BLaER1 treated with 17β-estradiol and CSF1 and Interleukin-3, amounts not matched to agents 10 nM and 100 nM (cell line): ENCODE results near the gene MYBPC3.

Experiments used
- H3K27ac ChIP-seq, 11 experiments: shearing (Covaris generic); formaldehyde crosslinking; 2 replicates each; pipeline ENCODE4 v1.8.1; 2022
- H3K27me3 ChIP-seq, 11 experiments: shearing (Covaris generic); formaldehyde crosslinking; 2 replicates each; pipeline ENCODE4 v1.8.1; 2022
- H3K36me3 ChIP-seq, 11 experiments: shearing (Covaris generic); formaldehyde crosslinking; 2 replicates each; pipeline ENCODE4 v1.8.1; 2022
- H3K4me1 ChIP-seq, 10 experiments: shearing (Covaris generic); formaldehyde crosslinking; 2 replicates each; pipeline ENCODE4 v1.8.1; 2022
- H3K4me2 ChIP-seq, 11 experiments: shearing (Covaris generic); formaldehyde crosslinking; 2 replicates each; pipeline ENCODE4 v1.8.1; 2022
- H3K4me3 ChIP-seq, 10 experiments: shearing (Covaris generic); formaldehyde crosslinking; 2 replicates each; pipeline ENCODE4 v1.8.1; 2022
- H3K9ac ChIP-seq, 11 experiments: shearing (Covaris generic); formaldehyde crosslinking; 2 replicates each; pipeline ENCODE4 v1.8.1; 2022
- H3K9me3 ChIP-seq, 11 experiments: shearing (Covaris generic); formaldehyde crosslinking; replicated peaks in 1 of 11; 2 replicates each; pipeline ENCODE4 v1.8.1; 2022
- H4K20me1 ChIP-seq, 11 experiments: shearing (Covaris generic); formaldehyde crosslinking; 2 replicates each; pipeline ENCODE4 v1.8.1; 2022
- Cebpa-rat ChIP-seq, 11 experiments: shearing (Covaris generic); IDR thresholded peaks; 2 replicates each; pipeline ENCODE4 v1.8.1; 2022

Gene MYBPC3

DNA sequence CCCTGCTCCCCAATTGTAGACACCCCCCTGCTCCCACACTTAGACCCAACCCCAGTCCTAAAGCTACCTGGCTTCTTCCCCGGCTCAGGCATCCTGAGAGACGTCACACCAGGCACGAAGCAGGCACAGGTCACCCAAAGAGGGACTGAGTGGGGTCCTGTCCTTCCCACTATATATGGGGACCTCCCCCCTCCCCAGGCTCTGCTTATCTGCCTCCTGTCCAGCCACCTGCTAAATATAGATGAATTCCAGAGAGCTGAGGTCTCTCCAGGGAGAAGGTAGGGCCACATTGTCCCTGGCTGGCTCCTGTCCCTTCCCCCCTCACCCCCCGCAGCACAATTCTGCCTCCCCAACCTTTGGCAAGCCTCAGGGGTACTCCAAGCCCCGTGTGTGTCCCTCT is at the start of gene MYBPC3:
MYBPC3 (minus strand) TSS at position 147 of the 400 bp plus-strand sequence; CDS start at position 92, 55 bp downstream.
- Histone ChIP-seq H4K20me1 (peaks cover 0 to 82% (median 0%) of the 10 kb centered on the region in 11 experiments; a peak in 8 of 22 replicates), H3K4me2 (peak within 1 kb of the TSS in 1 of 11 experiments; percentile 1; a peak in 1 of 22 replicates), H3K4me3 (no peak within 1 kb of the TSS), H3K4me1 (peaks cover 0 to 58% (median 38%) of the 10 kb centered on the region in 10 experiments; a peak in 15 of 20 replicates), H3K27me3 (no peaks in the 10 kb centered on the region), H3K36me3 (peaks cover 21 to 41% (median 37%) of the 10 kb centered on the region in 11 experiments), H3K27ac (peak within 1 kb of the TSS in 10 of 11 experiments; percentile 16 to 68 (median 55); a peak in 19 of 22 replicates), H3K9me3 (no peaks in the 10 kb centered on the region), H3K9ac (peak within 1 kb of the TSS in 8 of 11 experiments; percentile 25 to 62 (median 45); a peak in 10 of 22 replicates)
- no peak for TF ChIP-seq Cebpa-rat (IDR thresholded peaks at IDR 0.05)

DNA sequence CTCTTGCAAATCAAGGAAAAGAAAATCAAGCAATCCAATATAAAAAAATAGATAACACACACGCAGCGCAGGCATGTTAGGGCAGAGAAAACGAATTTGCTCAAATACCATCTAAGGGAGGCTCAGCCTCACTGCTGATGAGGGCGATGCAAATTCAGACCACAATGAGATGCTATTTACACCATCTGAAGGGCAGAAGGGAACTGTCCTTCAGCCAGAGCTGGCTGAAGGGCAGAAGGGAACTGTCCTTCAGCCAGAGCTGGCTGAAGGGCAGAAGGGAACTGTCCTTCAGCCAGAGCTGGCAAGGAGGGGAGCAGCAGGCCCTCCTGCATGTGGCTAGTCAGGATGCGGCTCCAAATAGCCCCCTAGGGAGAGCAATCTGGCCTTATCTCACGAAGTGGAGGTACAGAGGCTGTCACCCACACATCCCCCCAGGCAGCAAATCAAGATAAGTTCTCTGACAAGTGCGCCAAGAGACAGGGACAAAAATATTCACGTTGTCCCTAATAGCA is 48.3 kb upstream of the MYBPC3 start:
- no peak for TF ChIP-seq Cebpa-rat (IDR thresholded peaks at IDR 0.05)
- Histone ChIP-seq H3K36me3 (no peaks in the 10 kb centered on the region), H3K27ac (peak overlapping the region; percentile 70 to 100 (median 100)), H3K4me2 (peak overlapping the region; percentile 87 to 98 (median 95)), H3K4me3 (peak overlapping the region; percentile 10 to 76 (median 46); a peak in 17 of 20 replicates), H3K9ac (peak overlapping the region; percentile 76 to 100 (median 87)), H3K27me3 (no peaks in the 10 kb centered on the region), H3K4me1 (peaks cover 86 to 97% (median 94%) of the 10 kb centered on the region in 10 experiments), H4K20me1 (no peaks in the 10 kb centered on the region), H3K9me3 (no peaks in the 10 kb centered on the region)

DNA sequence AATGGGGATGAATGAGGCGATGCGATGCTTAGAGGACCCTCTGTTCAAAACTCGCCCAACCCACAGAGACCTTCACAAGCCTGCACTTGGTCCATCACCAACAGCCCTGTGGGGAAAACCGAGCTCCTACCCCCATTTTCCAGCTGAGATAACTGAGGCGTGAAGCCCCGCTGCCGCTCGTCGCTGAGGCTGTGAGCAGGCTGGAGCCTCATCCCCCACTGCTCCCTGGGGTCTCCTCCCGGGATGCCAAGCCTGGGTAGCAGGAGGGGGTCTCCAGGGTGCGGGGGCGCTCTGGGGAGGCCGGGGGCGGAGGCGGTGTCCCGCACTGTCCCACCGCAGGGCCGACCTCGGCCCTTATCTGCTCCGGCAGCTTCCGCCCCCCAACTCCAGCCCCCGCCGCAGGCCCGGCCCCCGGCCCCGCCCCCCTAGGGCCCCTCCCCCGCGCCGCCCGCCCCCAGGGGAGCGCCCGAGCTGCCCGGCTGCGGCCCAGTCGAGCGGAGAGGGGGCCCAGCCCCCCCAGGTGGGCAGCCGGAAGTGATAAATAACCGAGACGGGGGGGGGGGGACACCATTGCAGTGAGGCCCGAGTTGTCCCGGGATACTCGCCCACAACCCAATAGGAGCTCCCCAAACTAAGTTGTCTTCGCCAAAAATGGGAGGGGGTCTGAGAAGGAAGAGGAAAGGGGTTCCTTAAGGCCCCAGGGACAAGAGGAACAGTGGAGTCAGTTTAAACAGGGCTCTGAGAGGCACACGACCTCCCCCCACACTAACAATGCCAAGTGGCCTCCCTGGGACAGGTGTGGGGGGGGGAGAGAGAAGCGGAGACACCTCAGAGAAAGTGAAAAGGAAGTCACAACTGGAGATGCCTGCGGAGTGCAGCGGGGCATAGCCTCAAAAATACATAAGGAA is 47.6 kb upstream of the MYBPC3 start:
- Histone ChIP-seq H3K27me3 (no peaks in the 10 kb centered on the region), H3K4me1 (peaks cover 93 to 99% (median 95%) of the 10 kb centered on the region in 10 experiments), H3K4me2 (peak overlapping the region; percentile 87 to 99 (median 96)), H3K9me3 (no peaks in the 10 kb centered on the region), H3K9ac (peak overlapping the region; percentile 79 to 100 (median 87)), H3K4me3 (peak overlapping the region; percentile 45 to 76 (median 58)), H4K20me1 (no peaks in the 10 kb centered on the region), H3K36me3 (no peaks in the 10 kb centered on the region), H3K27ac (peak overlapping the region; percentile 79 to 100 (median 100))
- TF ChIP-seq Cebpa-rat (IDR thresholded peaks at IDR 0.05), result no peak

DNA sequence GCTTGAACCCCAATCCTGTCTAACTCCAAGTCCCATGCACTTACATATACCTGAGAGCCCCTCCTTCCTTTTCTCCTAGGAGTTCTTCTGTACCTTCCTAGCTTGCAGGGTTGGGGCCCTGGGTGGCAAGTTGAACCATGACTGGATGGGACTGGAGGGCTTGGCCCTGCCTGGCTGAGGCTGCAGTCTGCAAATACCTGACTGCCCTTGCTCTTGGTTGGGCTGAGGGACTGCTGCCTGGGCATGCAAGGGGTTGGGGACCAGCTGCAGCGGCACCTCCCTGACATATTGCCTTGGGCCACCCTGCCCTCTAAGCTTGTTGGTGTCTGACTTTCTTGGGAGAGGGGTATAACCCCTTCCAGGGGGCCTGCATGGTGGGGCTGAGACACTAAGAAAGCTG is 46.0 kb upstream of the MYBPC3 start:
- H3K27me3 ChIP-seq, result no peaks in the 10 kb centered on the region
- H3K9ac ChIP-seq, result peak overlapping the region; percentile 79 to 100 (median 87); a peak in 21 of 22 replicates
- TF ChIP-seq Cebpa-rat (IDR thresholded peaks at IDR 0.05), result no peak
- H3K4me1 ChIP-seq, result peaks cover 93 to 99% (median 95%) of the 10 kb centered on the region in 10 experiments
- H3K4me2 ChIP-seq, result peak overlapping the region; percentile 87 to 99 (median 96)
- H3K27ac ChIP-seq, result peak overlapping the region; percentile 79 to 100 (median 100); a peak in 21 of 22 replicates
- H4K20me1 ChIP-seq, result no peaks in the 10 kb centered on the region
- H3K4me3 ChIP-seq, result peak overlapping the region in 5 of 10 experiments; percentile 54 to 76 (median 63); a peak in 5 of 20 replicates
- no peaks in the 10 kb centered on the region for H3K9me3 ChIP-seq
- H3K36me3 ChIP-seq, result no peaks in the 10 kb centered on the region

DNA sequence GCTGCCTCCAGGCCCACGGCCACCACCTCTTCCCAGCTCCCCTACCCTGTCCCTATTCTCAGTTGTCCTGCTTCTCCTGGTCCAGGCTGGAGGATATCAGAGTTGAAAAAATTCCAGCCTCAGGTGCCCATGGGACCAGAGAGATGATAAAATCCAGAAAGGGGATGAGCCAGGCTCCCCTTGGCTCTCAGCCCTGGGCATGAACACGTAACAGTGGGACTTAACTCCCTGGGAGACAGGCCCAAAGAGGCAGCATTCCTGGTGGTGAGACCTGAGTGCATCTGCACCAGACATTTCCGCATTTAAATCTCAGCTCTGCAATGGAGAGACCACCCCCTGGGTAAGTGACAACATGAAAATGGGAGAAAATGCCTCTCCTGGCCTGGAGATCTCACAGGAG is 45.5 kb upstream of the MYBPC3 start:
- Histone ChIP-seq H3K27ac (peak overlapping the region; percentile 40 to 100 (median 100); a peak in 20 of 22 replicates), H3K4me1 (peaks cover 91 to 98% (median 93%) of the 10 kb centered on the region in 10 experiments), H3K9me3 (no peaks in the 10 kb centered on the region), H3K4me2 (peak overlapping the region; percentile 87 to 99 (median 96)), H3K36me3 (no peaks in the 10 kb centered on the region), H3K9ac (peak overlapping the region; percentile 79 to 100 (median 87); a peak in 21 of 22 replicates), H3K4me3 (no peak overlapping the region), H3K27me3 (no peaks in the 10 kb centered on the region), H4K20me1 (no peaks in the 10 kb centered on the region)
- TF ChIP-seq Cebpa-rat (IDR thresholded peaks at IDR 0.05), result no peak

DNA sequence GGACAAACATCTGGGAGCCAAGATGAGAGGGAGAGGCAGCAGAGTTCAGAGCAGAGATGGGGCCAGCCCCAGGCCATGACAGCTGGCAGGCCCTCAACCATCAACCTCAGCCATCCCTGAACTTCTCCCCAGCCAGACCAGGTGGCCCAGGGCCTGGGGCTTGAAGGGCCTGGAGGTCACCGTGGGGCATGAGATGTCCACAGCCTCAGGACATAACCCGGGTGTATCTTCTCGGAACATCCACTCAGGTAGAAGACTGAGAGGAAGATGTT is 43.5 kb upstream of the MYBPC3 start:
- peak overlapping the region; percentile 86 to 99 (median 96) for H3K4me2 ChIP-seq
- H3K9me3 ChIP-seq, result no peaks in the 10 kb centered on the region
- H3K4me1 ChIP-seq, result peaks cover 92 to 98% (median 95%) of the 10 kb centered on the region in 10 experiments
- H4K20me1 ChIP-seq, result no peaks in the 10 kb centered on the region
- 0 out of 22 replicates have a peak, but pooled peaks cover 0 to 4% (median 0%) of the 10 kb centered on the region in 11 experiments for H3K36me3 ChIP-seq
- H3K9ac ChIP-seq, result peak overlapping the region; percentile 97 to 100 (median 99)
- no peaks in the 10 kb centered on the region for H3K27me3 ChIP-seq
- no peak for TF ChIP-seq Cebpa-rat (IDR thresholded peaks at IDR 0.05)
- peak overlapping the region in 5 of 10 experiments; percentile 57 to 69 (median 58); a peak in 6 of 20 replicates for H3K4me3 ChIP-seq
- peak overlapping the region; percentile 98 to 100 (median 100) for H3K27ac ChIP-seq

DNA sequence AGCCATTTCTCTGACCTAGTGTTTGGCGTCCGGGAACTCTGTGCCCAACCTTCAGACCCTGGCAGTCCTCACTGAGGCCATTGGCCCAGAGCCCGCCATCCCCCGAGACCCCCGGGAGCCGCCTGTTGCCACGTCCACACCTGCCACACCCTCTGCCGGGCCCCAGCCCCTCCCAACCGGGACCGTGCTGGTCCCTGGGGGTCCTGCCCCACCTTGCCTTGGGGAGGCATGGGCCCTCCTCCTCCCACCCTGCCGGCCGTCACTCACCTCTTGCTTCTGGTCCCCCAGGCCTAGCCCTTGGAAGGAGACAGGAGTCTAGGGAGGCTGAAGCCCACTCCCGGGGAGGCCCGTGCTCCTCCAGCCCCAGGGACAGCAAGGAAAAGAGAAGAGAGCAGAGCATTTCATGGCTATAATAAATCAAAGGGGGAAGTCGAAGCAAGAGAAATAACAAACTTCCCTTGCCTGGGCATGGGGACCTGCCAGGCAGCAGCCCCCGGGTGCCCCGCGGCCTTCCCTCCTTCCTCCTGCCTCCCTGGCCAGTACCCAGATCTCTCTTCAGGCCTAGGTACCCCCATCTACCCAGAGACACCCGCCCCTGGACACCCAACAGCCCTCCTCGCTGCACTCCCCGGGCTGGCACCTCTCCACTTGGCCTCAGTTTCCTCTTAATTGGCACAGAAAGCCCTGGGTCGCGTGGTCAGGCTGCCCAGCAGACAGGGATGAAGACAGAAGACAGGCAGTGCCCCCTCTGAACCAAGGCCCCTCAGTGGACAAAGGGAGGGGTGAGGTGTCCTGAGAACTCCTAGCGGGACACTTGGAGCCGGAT is 42.9 kb upstream of the MYBPC3 start:
- Histone ChIP-seq H3K27ac (peak overlapping the region; percentile 98 to 100 (median 100)), H3K9ac (peak overlapping the region; percentile 97 to 100 (median 99)), H3K4me3 (peak overlapping the region; percentile 11 to 69 (median 54); a peak in 19 of 20 replicates), H3K9me3 (no peaks in the 10 kb centered on the region), H3K36me3 (0 out of 22 replicates have a peak, but pooled peaks cover 0 to 4% (median 0%) of the 10 kb centered on the region in 11 experiments), H4K20me1 (no peaks in the 10 kb centered on the region), H3K4me2 (peak overlapping the region; percentile 86 to 99 (median 96)), H3K4me1 (peaks cover 88 to 98% (median 95%) of the 10 kb centered on the region in 10 experiments), H3K27me3 (no peaks in the 10 kb centered on the region)
- TF ChIP-seq Cebpa-rat (IDR thresholded peaks at IDR 0.05), result no peak
